Inflammatory macrophage treated with lipopolysaccharide for 1 hour (primary cell): ENCODE data around the gene TP73.
A peak's percentile ranks its signal among the peaks of the same experiment; 100 is the strongest.

Experiments
- DNase-seq, 2 donors: peaks; one replicate each; pipeline ENCODE4 v3.0.0-alpha.2; 2020 to 2022

Gene TP73

GRCh38 chr1:3772027-3772714 lies 119.9 kb downstream of the TP73 start:
- DNase-seq = peak; percentile 39 to 42

- no peak for DNase-seq
Measured at GRCh38 chr1:3772715-3773571, 120.6 kb downstream of the TP73 start, which contains the start of gene SMIM1. TSS of gene SMIM1 (plus strand) at chr1:3772749. CDS start at chr1:3775374, 2,625 bp downstream.

- DNase-seq = no peak
Measured at GRCh38 chr1:3773572-3774275, 121.4 kb downstream of the TP73 start.

- DNase-seq = no peak
Measured at GRCh38 chr1:3774276-3774945, 122.1 kb downstream of the TP73 start.

GRCh38 chr1:3774946-3775489 lies 122.7 kb downstream of the TP73 start:
- no peak for DNase-seq

GRCh38 chr1:3775490-3776230 lies 123.3 kb downstream of the TP73 start:
- DNase-seq = peak; percentile 60 to 62

GRCh38 chr1:3776231-3776961 lies 124.1 kb downstream of the TP73 start:
- no peak for DNase-seq

GRCh38 chr1:3777078-3777547 lies 124.8 kb downstream of the TP73 start:
- DNase-seq = no peak

GRCh38 chr1:3777647-3778589 lies 125.6 kb downstream of the TP73 start:
- DNase-seq = no peak

- peak in 1 of 2 donors; percentile 70 for DNase-seq
Measured at GRCh38 chr1:3778590-3779264, 126.4 kb downstream of the TP73 start.

GRCh38 chr1:3779265-3779911 lies 127.1 kb downstream of the TP73 start:
- DNase-seq = no peak

- no peak for DNase-seq
Measured at GRCh38 chr1:3779912-3780416, 127.6 kb downstream of the TP73 start.

GRCh38 chr1:3780901-3781300 lies 128.6 kb downstream of the TP73 start:
- no peak for DNase-seq

- no peak for DNase-seq
Measured at GRCh38 chr1:3783651-3784474, 131.5 kb downstream of the TP73 start.

- no peak for DNase-seq
Measured at GRCh38 chr1:3785045-3785444, 132.7 kb downstream of the TP73 start.

GRCh38 chr1:3785456-3786157 lies 133.3 kb downstream of the TP73 start:
- no peak for DNase-seq
